ENCODE results near the gene IGFLR1.

DNA sequence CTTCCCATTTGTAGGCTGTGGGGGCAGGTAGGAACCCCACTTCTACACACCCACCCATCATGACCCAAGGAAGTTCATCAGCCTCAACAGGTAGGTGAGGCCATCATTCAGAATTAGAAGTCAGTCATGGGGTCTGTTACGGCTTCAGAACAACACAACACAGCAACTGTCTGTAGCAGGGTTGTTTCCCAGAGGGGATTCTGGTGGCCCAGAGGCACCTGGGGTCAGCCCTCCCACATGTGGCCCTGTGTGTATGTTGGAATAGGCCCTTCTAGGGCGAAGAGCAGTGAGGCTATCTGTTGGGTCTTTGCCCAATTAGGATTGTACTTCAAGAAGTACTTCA, 3.4 kb downstream of the IGFLR1 start:
- no peak for TF ChIP-seq POLR2A (IDR thresholded peaks at IDR 0.05)
- TF ChIP-seq, protein P1, sequence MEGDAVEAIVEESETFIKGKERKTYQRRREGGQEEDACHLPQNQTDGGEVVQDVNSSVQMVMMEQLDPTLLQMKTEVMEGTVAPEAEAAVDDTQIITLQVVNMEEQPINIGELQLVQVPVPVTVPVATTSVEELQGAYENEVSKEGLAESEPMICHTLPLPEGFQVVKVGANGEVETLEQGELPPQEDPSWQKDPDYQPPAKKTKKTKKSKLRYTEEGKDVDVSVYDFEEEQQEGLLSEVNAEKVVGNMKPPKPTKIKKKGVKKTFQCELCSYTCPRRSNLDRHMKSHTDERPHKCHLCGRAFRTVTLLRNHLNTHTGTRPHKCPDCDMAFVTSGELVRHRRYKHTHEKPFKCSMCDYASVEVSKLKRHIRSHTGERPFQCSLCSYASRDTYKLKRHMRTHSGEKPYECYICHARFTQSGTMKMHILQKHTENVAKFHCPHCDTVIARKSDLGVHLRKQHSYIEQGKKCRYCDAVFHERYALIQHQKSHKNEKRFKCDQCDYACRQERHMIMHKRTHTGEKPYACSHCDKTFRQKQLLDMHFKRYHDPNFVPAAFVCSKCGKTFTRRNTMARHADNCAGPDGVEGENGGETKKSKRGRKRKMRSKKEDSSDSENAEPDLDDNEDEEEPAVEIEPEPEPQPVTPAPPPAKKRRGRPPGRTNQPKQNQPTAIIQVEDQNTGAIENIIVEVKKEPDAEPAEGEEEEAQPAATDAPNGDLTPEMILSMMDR (IDR thresholded peaks at IDR 0.05), result no peak
